ENCODE measurements around the gene FPR3.
"Not testable (repeated sequence)": the region's sequence is repeated elsewhere in the genome, so short reads cannot be mapped to it uniquely, and the experiment has no call there.

The FPR3 gene

GRCh38 chr19:51783372-51783771 lies 11.6 kb upstream of the FPR3 start:
- no peak for DNase-seq (ENCODE audit: low read depth in 2 of 2)

- no peak for DNase-seq (ENCODE audit: low read depth in 2 of 2)
Measured at GRCh38 chr19:51784109-51784785, 10.7 kb upstream of the FPR3 start.

GRCh38 chr19:51784922-51785690 lies 9.9 kb upstream of the FPR3 start:
- DNase-seq (ENCODE audit: low read depth in 2 of 2) = no peak

- DNase-seq (ENCODE audit: low read depth in 2 of 2) = no peak
Measured at GRCh38 chr19:51786646-51787494, 8.1 kb upstream of the FPR3 start.

GRCh38 chr19:51788029-51788428 lies 6.9 kb upstream of the FPR3 start:
- no peak for DNase-seq (ENCODE audit: low read depth in 2 of 2)

GRCh38 chr19:51789061-51789795 lies 5.7 kb upstream of the FPR3 start:
- no peak for DNase-seq (ENCODE audit: low read depth in 2 of 2)

GRCh38 chr19:51792932-51793331 lies 2.0 kb upstream of the FPR3 start:
- DNase-seq (ENCODE audit: low read depth in 2 of 2) = no peak

- no peak for DNase-seq (ENCODE audit: low read depth in 2 of 2)
Measured at GRCh38 chr19:51793994-51794393, 963 bp upstream of the FPR3 start.

- no peak for DNase-seq (ENCODE audit: low read depth in 2 of 2)
Measured at GRCh38 chr19:51796195-51796679, 1.3 kb downstream of the FPR3 start.

- no peak for DNase-seq (ENCODE audit: low read depth in 2 of 2)
Measured at GRCh38 chr19:51797480-51797879, 2.5 kb downstream of the FPR3 start.

- DNase-seq (ENCODE audit: low read depth in 2 of 2) = no peak
Measured at GRCh38 chr19:51798062-51798461, 3.1 kb downstream of the FPR3 start.

- no peak for DNase-seq (ENCODE audit: low read depth in 2 of 2)
Measured at GRCh38 chr19:51799034-51799773, 4.2 kb downstream of the FPR3 start.

- no peak for DNase-seq (ENCODE audit: low read depth in 2 of 2)
Measured at GRCh38 chr19:51799774-51800472, 5.0 kb downstream of the FPR3 start.

- no peak for DNase-seq (ENCODE audit: low read depth in 2 of 2)
Measured at GRCh38 chr19:51800473-51801244, 5.7 kb downstream of the FPR3 start.

GRCh38 chr19:51802775-51803174 lies 7.8 kb downstream of the FPR3 start:
- DNase-seq (ENCODE audit: low read depth in 2 of 2) = no peak

GRCh38 chr19:51803519-51803918 lies 8.6 kb downstream of the FPR3 start:
- no peak for DNase-seq (ENCODE audit: low read depth in 2 of 2)

GRCh38 chr19:51803967-51804366 lies 9.0 kb downstream of the FPR3 start:
- no peak for DNase-seq (ENCODE audit: low read depth in 2 of 2)

GRCh38 chr19:51804789-51805188 lies 9.8 kb downstream of the FPR3 start:
- not testable (repeated sequence) for DNase-seq (ENCODE audit: low read depth in 2 of 2)

GRCh38 chr19:51805396-51805795 lies 10.4 kb downstream of the FPR3 start:
- not testable (repeated sequence) for DNase-seq (ENCODE audit: low read depth in 2 of 2)

Data from activated CD8-positive, alpha-beta memory T cell treated with anti-CD3 and anti-CD28 coated beads for 4 hours (primary cell).